HG03575 (cell line): ENCODE data around the gene NFE2L2.
"Not testable (repeated sequence)": the region's sequence is repeated elsewhere in the genome, so short reads cannot be mapped to it uniquely, and the experiment has no call there.

ENCODE experiments used
- ATAC-seq: cut with Tn5 transposase; IDR thresholded peaks from one replicate; pipeline ENCODE4 v1.9.1; 2021; ENCODE audit not compliant: unreplicated experiment, insufficient number of reproducible peaks, low FRiP score; ENCODE audit errors: extremely low read depth

Gene NFE2L2

DNA sequence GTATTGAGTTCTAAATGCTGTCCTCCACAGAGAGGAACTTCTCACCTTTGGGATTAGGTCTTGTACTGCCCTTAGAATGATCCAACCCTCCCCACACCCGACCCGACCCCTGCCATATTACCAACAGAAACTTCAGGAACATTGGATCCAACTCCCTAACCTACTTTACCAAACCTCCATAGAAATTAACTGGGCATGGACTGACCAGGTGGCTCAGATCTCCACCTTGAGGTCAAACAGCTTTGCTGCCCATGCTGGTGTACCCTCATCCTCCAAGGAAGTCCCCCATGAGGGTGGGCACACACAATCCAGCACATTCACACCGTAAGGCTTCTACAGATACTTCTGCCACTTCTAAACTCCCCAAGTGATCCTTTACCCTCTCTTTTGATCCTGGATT lies 21.5 kb downstream of the NFE2L2 start:
- ATAC-seq: no peak

DNA sequence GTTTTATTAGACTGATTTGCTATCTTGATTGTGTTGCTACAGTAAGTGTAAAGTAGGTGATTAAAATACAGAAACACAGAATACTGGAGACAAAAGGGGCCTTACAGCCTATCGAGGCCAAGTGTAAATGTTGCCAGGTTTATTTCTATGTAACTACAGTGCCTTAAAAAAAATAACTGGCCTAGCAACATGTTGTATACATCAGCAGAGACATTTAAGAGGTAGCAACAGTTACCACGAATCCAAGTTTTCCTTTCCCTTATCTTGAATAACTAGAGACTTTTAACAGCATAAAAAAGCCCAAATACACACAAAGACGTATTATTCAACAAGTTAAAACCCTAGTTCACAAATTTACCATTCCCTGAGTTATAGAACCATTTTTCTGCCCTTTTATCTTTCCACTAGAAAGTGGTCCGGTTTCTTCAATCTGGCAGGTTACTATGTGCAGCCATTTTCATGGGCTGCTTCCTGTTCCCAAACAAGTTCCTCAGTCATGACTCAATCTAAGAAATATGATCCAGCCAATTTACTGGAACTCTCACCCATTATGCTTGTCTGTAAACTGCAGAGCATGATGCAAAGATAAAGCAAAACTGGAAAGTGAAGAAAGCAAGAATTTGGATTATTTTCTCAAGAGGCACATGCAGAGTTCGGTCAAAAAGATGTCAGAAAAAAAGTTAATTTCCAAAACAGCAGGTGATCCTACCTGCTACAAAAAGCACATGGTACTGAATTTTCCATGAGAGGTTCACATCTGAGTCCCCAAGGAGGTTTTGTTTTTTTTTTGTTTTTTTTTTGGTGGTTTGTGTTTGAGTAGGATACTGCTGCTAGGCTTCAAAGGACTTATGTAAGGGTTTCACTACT lies 22.2 kb downstream of the NFE2L2 start:
- ATAC-seq: no peak

DNA sequence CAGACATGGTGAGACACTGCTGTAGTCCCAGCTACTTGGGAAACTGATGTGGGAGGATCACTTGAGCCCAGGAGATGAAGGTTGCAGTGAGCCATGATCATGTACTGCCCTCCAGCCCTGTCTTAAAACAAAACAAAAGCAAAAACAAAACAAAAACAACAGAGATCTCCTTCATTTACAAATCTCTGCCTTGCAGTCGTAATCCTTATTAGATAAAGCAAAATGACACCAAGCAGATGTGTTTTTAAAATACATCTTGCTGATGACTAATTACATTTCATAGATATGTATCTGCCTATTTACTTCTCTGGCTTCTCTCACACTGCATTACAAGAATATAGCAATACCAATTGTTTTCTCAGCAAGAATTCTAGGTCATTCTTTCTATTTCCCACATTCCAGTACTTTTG lies 22.8 kb downstream of the NFE2L2 start:
- ATAC-seq: no peak

DNA sequence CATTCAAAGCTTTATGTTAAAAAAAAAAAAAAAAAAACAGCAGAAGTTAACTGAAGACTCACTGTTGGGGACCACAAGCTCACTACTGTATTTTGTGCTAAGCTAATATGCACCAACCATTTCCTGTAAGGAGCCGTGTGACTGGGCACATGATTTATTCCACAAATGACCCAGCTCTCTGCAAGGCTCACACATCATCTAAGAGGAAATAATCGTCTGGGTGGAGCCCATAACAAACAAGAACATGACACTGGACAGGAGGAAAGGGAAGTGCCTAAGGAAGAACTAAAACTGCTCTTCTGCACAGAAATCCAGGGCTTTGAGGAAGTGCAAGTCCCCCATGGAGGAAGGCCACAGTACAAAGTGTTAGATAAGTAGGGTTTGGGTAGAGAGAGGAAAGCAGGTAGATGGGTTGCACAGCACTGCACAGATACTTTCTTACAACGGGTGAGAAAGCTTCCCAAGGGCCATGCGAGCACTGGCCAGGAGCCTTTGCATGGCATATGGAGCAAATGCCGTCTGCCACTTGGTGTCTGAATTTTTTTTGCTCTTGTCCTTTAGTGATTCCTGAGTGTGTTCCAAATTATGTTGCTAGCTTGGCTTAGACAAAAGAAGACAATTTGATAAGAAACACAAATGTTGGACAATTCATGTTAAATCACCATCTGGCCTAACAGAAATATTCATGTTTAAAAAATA lies 24.4 kb downstream of the NFE2L2 start:
- ATAC-seq: peak; percentile 39

DNA sequence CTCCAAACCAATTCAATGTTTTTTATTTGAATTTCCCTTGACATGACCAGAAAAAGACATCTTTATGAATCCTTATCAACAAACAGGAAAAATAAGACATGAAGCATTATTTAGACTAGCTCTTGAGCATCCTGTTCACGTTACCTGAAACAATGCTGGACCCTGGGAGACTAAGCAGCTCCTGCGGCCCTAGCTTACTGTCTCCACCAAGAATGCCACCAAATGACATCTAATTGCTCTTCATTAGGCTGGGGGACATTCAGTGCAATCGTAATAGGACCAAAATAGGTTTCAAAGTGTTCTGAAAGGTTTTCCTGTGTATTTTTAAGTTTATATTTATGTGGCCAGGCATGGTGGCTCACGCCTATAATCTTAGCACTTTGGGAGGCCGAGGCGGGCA lies 25.5 kb downstream of the NFE2L2 start:
- no peak for ATAC-seq

DNA sequence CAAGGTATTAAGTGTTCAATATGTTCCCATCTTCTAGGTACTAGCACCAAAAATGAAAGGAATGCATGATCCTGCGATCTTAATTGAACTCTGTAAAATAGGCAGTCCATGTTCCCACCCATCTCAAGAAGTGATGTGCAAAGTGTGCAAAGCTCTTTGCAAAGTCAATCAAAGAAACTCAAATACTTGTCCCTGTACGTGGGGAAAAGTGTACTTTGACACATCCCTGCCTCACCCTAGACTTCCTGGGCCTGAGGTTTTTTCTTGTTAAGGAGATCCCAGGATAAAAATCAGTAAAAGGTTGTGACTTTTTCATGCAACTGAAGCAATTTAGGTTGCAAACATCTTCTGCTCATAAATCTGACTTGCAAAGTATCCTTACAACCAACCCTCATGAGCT lies 26.6 kb downstream of the NFE2L2 start:
- no peak for ATAC-seq

DNA sequence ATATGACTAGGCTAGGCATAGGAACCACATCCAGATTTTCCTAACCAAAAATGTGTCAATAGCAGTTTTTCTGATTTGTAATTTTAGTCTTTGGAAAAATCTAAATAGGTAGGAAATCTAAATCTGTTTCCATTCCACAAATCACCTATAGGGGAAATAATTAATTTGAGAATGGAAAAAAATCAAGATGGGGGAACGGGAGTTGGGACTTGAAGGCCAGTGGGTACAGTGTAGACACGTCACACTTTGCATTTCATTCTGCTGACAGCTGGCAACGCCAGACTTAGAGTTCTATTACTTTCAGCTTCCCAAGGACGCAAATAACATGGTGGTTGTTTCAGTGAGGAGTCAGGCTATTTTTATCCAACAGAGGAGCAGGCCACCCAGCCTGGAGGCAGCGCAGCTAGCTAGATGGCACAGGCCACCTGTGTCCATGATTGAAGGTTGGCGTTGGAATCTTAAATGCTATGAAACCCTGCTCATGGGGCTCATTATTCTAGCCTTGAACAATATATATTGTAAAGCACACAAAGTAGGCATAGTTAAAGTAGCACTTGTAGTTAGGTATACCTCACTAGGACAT lies 28.6 kb downstream of the NFE2L2 start:
- no peak for ATAC-seq

DNA sequence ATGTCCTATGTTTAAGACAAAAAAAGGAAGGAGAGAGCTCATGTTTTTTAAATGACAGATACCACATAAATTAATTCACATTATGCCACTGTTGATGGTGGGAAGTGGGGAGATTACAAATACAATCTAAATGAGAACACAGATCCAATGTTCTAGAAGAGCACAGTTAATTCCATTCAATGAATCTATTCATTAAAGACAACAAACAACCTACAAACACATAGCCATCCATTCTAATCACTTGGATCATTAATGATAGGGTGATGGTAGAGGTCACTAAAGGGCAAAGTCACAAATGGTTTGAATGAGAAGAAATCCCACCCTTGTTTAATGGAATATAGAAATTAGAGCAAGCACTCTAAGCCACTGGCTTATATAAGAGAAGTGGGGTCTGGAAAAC lies 30.3 kb downstream of the NFE2L2 start:
- ATAC-seq: no peak

DNA sequence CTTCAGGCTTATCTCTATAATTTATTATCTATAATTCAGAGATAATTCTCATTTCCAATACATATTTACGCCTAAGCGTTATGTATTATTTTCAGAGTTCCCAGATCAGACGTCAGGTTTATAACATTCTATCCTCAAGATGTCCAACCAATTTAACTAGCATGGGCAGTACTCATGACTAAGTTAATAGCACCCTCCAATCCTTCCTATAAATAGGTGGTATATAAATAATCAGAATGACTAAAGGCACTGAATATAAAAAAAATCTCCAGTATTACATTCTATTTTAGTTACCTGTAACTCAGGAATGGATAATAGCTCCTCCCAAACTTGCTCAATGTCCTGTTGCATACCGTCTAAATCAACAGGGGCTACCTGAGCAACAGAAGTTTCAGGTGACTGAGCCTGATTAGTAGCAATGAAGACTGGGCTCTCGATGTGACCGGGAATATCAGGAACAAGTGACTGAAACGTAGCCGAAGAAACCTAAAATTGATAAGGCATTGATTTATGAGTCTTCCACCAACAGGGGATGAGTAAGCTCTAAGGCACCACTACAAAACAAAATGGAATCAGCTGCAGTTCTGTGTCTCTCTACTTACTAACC lies 32.3 kb downstream of the NFE2L2 start:
- no peak for ATAC-seq

DNA sequence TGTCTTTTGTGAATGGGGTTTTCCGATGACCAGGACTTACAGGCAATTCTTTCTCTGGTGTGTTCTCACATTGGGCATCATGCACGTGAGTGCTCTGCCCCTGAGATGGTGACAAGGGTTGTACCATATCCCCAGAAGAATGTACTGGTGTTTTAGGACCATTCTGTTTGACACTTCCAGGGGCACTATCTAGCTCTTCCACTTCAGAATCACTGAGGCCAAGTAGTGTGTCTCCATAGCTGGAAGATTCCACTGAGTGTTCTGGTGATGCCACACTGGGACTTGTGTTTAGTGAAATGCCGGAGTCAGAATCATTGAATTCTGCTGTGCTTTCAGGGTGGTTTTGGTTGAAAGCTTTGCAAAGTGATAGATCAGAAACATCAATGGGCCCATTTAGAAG lies 33.3 kb downstream of the NFE2L2 start:
- ATAC-seq: no peak

DNA sequence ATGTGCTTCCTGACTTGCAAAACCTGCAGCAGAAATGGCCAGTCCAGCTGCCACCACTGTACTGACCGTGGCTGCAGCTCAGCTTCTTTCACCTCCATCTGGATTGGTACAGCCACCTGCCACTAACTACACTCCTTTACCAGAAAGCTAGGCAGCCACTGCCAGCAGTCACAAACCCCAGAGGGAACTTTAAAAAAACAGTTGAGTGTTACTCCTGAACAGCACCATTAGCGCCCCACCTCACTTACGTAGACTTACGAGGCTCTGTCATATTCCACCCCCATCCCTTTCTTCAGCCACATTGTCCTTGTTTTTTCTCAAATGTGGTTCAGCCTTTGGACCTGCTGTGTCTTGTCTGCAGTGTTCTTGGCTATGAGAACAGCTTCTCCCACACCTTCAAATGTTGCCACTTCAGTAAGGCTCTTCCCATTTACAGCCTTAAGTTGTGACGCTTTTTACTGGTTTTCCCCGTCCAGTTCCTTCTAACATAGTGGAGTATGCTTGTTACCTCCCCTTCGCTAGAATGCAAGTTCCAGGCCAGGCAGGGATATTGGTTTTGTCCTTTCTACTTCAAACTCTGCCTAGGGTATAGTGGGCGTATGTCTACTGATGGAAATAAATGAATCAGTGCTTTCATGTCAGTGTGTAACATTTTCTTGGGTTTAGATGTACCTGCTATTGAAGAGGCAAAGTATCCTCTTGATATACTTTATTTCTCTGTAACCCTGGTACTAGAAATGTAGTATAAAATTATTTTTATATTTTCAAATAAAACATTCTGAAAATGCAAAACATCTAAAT lies 34.9 kb downstream of the NFE2L2 start:
- no peak for ATAC-seq

DNA sequence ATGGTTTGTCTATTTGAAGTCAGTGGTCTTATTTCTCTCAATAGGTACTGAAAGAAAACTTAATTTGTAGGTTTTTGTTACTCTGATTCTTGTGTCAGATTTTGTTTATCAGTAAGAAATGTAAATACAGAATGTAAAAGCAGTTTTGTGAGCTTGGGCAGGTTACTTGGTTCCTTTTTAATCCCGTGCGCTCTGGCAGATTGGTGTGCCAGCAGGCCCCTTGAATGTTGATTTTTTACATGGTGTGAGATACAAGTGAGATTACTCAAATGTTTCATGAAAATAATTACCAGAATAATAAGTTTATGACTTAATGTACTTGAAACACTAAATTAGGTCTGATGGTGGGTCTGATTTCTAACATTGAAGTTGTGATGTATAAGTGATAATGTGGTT lies 38.6 kb downstream of the NFE2L2 start:
- ATAC-seq: no peak

DNA sequence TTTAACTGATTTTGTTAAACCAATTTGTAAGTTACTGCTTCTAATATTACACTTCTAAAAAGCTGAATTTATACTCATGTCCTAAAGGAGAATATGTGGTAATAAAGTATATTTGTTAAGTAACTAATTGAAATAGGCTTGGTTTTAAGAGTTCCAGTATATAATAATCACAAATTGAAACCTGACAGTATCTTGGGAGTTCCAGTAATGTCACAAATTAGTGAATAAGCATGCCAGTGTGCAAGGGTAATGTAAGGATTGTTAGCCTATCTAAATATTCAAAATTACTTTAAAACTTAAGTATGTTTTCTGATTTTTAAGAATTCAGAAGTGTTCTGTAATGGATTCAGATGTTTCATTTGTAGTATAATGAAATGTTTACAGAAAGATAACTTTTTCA lies 41.1 kb downstream of the NFE2L2 start:
- not testable (repeated sequence) for ATAC-seq

DNA sequence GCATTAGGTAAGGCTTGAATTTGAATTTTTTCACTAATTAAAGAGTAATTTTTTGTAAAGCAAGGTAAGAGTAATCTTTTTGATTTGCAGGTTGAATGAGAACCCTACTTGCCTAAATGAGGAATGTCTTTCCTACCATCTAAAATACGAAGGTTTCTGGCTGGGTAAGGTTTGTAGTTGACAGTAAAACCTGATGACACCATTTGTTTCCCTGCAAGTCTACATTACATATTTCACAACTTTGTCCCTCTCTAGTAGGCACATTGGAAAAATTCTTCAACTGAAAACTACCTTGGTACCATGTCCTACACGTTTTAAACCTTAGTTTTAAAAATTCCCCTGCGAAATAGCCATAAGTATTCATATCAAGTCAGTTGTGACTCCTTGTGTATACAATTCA lies 42.6 kb downstream of the NFE2L2 start:
- ATAC-seq: no peak

DNA sequence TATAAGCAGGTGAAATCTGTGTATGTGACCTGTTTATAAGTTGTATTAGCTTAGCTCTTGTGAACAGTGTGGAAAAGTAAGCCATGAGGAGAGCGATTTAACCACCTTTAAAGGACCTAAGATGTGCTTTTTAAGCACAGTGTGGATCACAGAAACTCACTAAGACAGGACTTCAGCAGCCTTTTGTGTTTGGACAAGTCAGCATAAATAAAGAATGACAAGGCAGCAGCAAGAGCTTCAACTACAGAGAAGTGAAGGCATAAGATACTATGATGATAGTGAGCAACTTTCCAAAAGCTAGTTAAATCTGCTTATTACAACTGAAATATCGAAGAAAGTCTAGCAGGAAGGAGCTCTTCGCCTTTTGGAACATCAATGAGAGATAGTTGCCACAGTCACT lies 43.0 kb downstream of the NFE2L2 start:
- ATAC-seq: no peak

DNA sequence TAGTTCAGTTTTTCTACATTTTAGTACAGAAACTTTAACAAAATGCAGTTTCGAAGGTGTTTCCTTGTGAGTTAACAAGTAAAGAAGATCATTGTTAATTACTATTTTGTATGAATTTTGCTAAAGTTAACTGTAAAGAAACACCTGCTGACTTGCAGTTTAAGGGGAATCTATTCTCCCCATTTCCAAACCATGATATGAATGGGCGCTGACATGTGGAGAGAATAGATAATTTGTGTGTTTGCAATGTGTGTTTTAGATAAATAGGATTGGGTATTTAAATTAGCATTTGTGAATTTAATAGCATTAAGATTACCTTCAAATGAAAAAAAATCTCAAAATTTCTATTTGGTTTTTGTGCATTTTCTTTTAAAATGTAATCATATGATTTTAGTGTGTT lies 44.7 kb downstream of the NFE2L2 start:
- not testable (repeated sequence) for ATAC-seq

DNA sequence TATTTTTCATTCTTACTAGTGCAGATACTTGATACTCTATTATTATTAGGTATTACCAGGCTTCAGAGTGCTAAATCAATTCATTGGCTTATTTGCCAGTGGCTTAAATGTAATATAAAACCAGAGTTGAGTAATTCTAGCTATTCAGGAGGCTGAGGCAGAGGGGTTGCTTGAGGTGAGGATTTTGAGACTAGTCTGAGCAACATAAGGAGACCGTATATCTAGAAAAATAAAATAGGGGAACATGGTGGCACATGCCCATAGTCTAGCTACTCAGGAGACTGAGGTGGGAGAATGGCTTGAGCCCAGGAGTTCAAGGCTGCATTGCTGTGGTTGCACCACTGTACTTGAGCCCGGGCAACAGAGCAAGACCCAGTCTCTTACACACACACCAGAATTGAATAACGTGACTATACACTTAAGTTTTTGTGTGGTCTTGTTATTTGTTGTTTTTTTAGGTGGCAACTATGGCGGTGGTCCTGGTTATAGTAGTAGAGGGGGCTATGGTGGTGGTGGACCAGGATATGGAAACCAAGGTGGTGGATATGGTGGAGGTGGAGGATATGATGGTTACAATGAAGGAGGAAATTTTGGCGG lies 47.2 kb downstream of the NFE2L2 start:
- no peak for ATAC-seq

DNA sequence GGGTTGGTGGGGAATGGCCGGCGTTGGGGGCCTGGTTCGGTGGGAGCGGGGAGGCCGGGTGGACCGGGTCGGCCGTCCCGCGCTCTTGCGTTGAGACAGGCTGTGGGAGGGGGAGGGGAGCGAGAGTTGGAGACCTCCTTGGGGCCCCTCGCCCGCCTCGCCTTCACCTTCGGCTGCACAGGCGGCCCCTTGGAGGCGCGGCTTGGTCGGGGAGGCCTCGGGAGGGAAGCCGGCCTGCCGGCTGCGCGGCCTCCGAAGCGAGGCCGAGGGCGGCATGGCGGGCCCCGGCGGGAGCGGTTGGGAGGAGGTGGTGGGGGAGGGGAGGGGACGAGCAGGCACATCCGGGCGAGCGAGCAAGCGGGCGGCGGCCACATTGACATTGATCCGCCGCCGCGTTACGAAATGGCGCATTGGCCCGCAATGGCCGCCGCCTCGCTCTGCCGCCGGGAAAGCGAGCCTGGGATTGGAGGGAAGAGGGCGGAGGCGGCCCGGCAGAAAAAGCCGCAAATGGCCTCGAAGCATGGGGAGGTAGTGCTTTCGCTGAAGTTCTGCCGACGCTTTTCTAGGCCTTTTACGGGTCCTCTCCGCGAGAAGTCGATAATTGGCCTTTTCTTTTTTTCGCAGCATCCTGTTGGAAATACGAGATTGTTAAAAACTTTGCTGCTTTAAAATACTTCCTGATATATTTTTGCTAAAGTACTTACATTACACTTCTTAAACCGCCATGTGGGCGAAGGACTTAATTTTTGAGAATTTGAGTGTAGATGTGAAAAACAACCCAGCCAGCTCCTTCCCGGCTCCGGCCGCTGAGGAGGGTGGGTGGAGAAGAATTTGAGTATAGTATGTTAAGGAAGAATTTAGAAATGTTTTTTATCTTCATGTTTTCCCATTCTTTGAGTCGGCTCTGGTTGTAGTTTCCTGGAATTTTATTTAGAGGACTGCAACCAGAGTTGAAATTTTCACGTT lies 51.4 kb downstream of the NFE2L2 start:
- peak; percentile 20 for ATAC-seq
